Left lung (tissue), 10 donors: Measurements from ENCODE around the gene GAD1. TPM values are rescaled to one million over a fixed set of nuclear protein-coding genes. Genes with fewer than 3 reads are reported as not detected.

Experiments used
- ATAC-seq: fragments of 200-7000 bp; cut with Tn5 transposase; one replicate; pipeline ENCODE4 v1.9.1; 2020; ENCODE audit warnings: moderate library complexity
- DNase-seq, 4 donors: peaks; one replicate each; pipeline ENCODE4 v3.0.0-alpha.2; 2013 to 2020
- H3K27ac ChIP-seq, 2 donors: fragments of 200-600 bp; sonication (generic) in 1 of 2; one replicate each; pipeline versions ENCODE4 v1.5.0 to v1.8.0; 2020 to 2021
- H3K27me3 ChIP-seq, 2 donors: fragments of 200-600 bp; sonication (generic) in 1 of 2; one replicate each; pipeline versions ENCODE4 v1.5.0 to v1.8.0; 2020 to 2021
- H3K36me3 ChIP-seq, 2 donors: fragments of 200-600 bp; sonication (generic) in 1 of 2; one replicate each; pipeline versions ENCODE4 v1.5.0 to v1.8.0; 2020 to 2021
- H3K4me1 ChIP-seq, 2 donors: fragments of 200-600 bp; one replicate each; pipeline ENCODE4 v1.8.0; 2021
- H3K4me3 ChIP-seq, 2 donors: fragments of 200-600 bp; sonication (generic) in 1 of 2; one replicate each; pipeline versions ENCODE4 v1.5.0 to v1.8.0; 2020 to 2021; ENCODE audit warnings: mild to moderate bottlenecking in 1 of 2
- H3K9me3 ChIP-seq, 2 donors: fragments of 200-600 bp; sonication (generic) in 1 of 2; one replicate each; pipeline versions ENCODE4 v1.5.0 to v1.8.0; 2020 to 2021
- CTCF ChIP-seq, 2 donors: fragments of 200-600 bp; sonication (generic) in 1 of 2; IDR thresholded peaks; one replicate each; pipeline versions ENCODE4 v1.5.0 to v1.8.0; 2021; ENCODE audit warnings: antibody characterized with exemption in 2 of 2
- intact Hi-C, 2 donors: fragments of 100-400 bp; cut with DNase I; formaldehyde crosslinking; loops; one replicate each; pipeline versions ENCODE4 v1.11.2 to v1.14.2; 2022
- polyA plus RNA-seq, 6 donors: library from polyadenylated mRNA; unstranded; fragments of 120-200 nt; gene quantifications; one replicate each; pipeline ENCODE4 v1.2.1, GENCODE V29; 2013; ENCODE audit not compliant: insufficient read length in 6 of 6
- total RNA-seq, 2 donors: library from RNA; stranded (reverse); fragmentation: NEBNext Ultra II Directional; extraction: Animal tissue kit (Norgen Biotek cat#: 25700); gene quantifications; one replicate each; pipeline ENCODE4 v1.2.1, GENCODE V29; 2021
- donor health status: DM: no; HTN: yes; CAD: no.
- donor health status: DM: no; HTN: no; CAD: no.

Gene GAD1
- total and polyA plus RNA-seq, 8 donors: 0.29 to 1.7 (median 1.2) TPM; not detected in 1

GRCh38 chr2:170850251-170850650, 33.6 kb downstream of the GAD1 start:
- H3K4me3 ChIP-seq: no peak overlapping the region
- no peaks in the 10 kb centered on the region for H3K4me1 ChIP-seq
- ATAC-seq (no peak), DNase-seq (no peak)
- H3K9me3 ChIP-seq: no peaks in the 10 kb centered on the region
- H3K36me3 ChIP-seq: no peaks in the 10 kb centered on the region
- TF ChIP-seq CTCF (IDR thresholded peaks at IDR 0.05): no peak
- no peaks in the 10 kb centered on the region for H3K27me3 ChIP-seq
- H3K27ac ChIP-seq: no peak overlapping the region
- intact Hi-C loops: no loop called here

GRCh38 chr2:170851635-170852034, 34.9 kb downstream of the GAD1 start:
- Histone ChIP-seq H3K36me3 (no peaks in the 10 kb centered on the region), H3K9me3 (no peaks in the 10 kb centered on the region), H3K4me3 (no peak overlapping the region), H3K27me3 (no peaks in the 10 kb centered on the region), H3K4me1 (no peaks in the 10 kb centered on the region), H3K27ac (no peak overlapping the region)
- intact Hi-C loops: no loop called here
- DNase-seq: no peak
- no peak for TF ChIP-seq CTCF (IDR thresholded peaks at IDR 0.05)
- no peak for ATAC-seq

DNA sequence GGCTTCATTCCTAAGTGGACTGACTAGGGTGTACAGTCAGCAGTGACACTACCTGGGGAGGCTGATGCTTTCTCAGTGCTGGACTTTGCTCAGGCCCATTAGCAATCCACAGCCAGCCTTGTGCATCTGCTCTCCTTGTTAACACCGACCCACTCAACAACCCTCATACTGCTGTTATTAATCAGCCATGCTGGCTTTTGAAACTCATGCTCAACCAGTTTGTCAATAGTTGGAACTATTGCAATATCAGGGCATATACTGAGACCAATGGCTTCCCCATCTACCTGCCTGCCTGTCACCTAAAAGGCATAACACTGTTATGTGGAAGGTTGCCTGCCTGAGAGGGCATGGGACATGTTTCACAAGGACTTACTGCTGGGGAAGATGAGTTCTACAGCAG, 39.4 kb downstream of the GAD1 start:
- Histone ChIP-seq H3K27ac (no peak overlapping the region), H3K9me3 (no peaks in the 10 kb centered on the region), H3K4me3 (no peak overlapping the region), H3K4me1 (no peaks in the 10 kb centered on the region), H3K27me3 (no peaks in the 10 kb centered on the region), H3K36me3 (no peaks in the 10 kb centered on the region)
- intact Hi-C loops: no loop called here
- no peak for ATAC-seq
- DNase-seq: no peak
- no peak for TF ChIP-seq CTCF (IDR thresholded peaks at IDR 0.05)

- no peaks in the 10 kb centered on the region for H3K4me1 ChIP-seq
- no peak overlapping the region for H3K27ac ChIP-seq
- no peak for TF ChIP-seq CTCF (IDR thresholded peaks at IDR 0.05)
- no peaks in the 10 kb centered on the region for H3K36me3 ChIP-seq
- H3K27me3 ChIP-seq: no peaks in the 10 kb centered on the region
- DNase-seq (no peak), ATAC-seq (no peak)
- intact Hi-C loops: no loop called here
- no peak overlapping the region for H3K4me3 ChIP-seq
- H3K9me3 ChIP-seq: no peaks in the 10 kb centered on the region
Measured at GRCh38 chr2:170862286-170862902, 45.7 kb downstream of the GAD1 start.

DNA sequence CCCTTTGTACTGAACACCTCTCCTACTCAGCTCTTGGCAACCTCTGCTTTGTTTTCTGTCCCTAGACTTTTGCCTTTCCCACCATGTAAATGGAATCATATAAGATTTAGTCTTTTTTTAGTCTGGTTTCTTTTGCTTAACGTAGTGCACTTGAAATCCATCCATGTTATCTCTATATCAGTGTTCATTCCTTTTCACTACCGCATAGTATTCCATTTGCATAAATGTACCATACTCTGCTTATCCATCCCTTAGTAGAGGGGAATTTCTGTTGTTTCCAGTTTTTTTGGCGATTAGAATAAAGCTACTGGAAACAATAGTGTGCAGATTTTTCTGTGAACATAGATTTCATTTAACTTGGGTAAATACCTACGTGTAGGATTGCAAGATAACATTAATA, 46.4 kb downstream of the GAD1 start:
- Histone ChIP-seq H3K4me1 (no peaks in the 10 kb centered on the region), H3K27ac (no peak overlapping the region), H3K27me3 (no peaks in the 10 kb centered on the region), H3K4me3 (no peak overlapping the region), H3K36me3 (no peaks in the 10 kb centered on the region), H3K9me3 (no peaks in the 10 kb centered on the region)
- DNase-seq (no peak), ATAC-seq (no peak)
- intact Hi-C loops: no loop called here
- TF ChIP-seq CTCF (IDR thresholded peaks at IDR 0.05): no peak
